Colonic mucosa (tissue), 4 donors: Measurements from ENCODE around the gene TGFBR1. TPM values are rescaled to one million over a fixed set of nuclear protein-coding genes. Genes with fewer than 3 reads are reported as not detected.
A peak's percentile ranks its signal among the peaks of the same experiment; 100 is the strongest.
"Not testable (repeated sequence)": the region's sequence is repeated elsewhere in the genome, so short reads cannot be mapped to it uniquely, and the experiment has no call there.

Experiments
- DNase-seq: peaks from one replicate; pipeline ENCODE4 v3.0.0-alpha.2; 2020
- H3K27ac ChIP-seq: fragments of 200-600 bp; one replicate; pipeline ENCODE4 v1.8.0; 2021
- H3K27me3 ChIP-seq: fragments of 200-600 bp; one replicate; pipeline ENCODE4 v1.8.0; 2021
- H3K36me3 ChIP-seq: fragments of 200-600 bp; one replicate; pipeline ENCODE4 v1.8.0; 2021
- H3K4me1 ChIP-seq: fragments of 200-600 bp; one replicate; pipeline ENCODE4 v1.8.0; 2021; ENCODE audit warnings: mild to moderate bottlenecking
- H3K4me3 ChIP-seq: fragments of 200-600 bp; one replicate; pipeline ENCODE4 v1.8.0; 2021
- H3K9ac ChIP-seq, 2 donors: one replicate each; pipeline ENCODE4 v1.7.0; 2013; ENCODE audit warnings: control low read depth in 2 of 2, low read depth in 2 of 2, low read length in 2 of 2
- H3K9me3 ChIP-seq: fragments of 200-600 bp; one replicate; pipeline ENCODE4 v1.8.0; 2021
- intact Hi-C: fragments of 100-400 bp; cut with DNase I; formaldehyde crosslinking; loops from one replicate; pipeline ENCODE4 v1.14.1; 2022
- total RNA-seq, 2 donors: library from RNA; stranded (reverse); fragmentation: NEBNext Ultra II Directional in 1 of 2; extraction: Animal tissue kit (Norgen Biotek cat#: 25700) in 1 of 2; gene quantifications; one replicate each; pipeline ENCODE4 v1.2.1, GENCODE V29; 2021
- TF ChIP-seq, protein P1 (sequence below): fragments of 200-600 bp; IDR thresholded peaks from one replicate; pipeline ENCODE4 v1.8.0; 2022; ENCODE audit warnings: antibody characterized with exemption, mild to moderate bottlenecking
- donor health status: healthy.
- donor health status: DM: no; HTN: no; CAD: no.
- donor health status: DM: no; HTN: no; CAD: no.

Gene TGFBR1
- total RNA-seq, 2 donors from 2014 or later = 19.0 to 48.7 TPM

DNA sequence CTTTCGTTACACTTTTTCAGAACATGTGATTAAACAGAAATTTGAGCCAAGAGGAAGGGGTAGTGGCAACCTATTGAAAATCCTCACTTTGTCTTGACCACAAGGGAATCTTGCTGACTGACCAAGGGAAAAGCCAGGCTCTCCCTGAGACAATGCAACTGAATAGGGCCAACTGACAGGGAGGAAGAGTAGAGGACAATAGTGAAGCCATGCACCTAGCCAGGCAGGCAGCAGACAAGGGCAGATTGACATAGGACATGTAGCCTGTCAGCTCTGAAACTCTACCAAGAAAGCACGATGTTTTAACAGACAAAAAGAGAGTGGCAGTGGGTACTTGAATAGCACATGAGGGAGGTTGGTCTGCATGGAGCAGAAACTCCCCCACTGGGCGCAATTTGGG lies 8.5 kb upstream of the TGFBR1 start:
- no peak overlapping the region for H3K4me3 ChIP-seq
- no peaks in the 10 kb centered on the region for H3K4me1 ChIP-seq
- no peak overlapping the region for H3K9ac ChIP-seq
- DNase-seq = no peak
- no peaks in the 10 kb centered on the region for H3K36me3 ChIP-seq
- H3K27ac ChIP-seq = no peak overlapping the region
- intact Hi-C loops = no loop called here
- TF ChIP-seq, protein P1, sequence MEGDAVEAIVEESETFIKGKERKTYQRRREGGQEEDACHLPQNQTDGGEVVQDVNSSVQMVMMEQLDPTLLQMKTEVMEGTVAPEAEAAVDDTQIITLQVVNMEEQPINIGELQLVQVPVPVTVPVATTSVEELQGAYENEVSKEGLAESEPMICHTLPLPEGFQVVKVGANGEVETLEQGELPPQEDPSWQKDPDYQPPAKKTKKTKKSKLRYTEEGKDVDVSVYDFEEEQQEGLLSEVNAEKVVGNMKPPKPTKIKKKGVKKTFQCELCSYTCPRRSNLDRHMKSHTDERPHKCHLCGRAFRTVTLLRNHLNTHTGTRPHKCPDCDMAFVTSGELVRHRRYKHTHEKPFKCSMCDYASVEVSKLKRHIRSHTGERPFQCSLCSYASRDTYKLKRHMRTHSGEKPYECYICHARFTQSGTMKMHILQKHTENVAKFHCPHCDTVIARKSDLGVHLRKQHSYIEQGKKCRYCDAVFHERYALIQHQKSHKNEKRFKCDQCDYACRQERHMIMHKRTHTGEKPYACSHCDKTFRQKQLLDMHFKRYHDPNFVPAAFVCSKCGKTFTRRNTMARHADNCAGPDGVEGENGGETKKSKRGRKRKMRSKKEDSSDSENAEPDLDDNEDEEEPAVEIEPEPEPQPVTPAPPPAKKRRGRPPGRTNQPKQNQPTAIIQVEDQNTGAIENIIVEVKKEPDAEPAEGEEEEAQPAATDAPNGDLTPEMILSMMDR = no peak
- no peaks in the 10 kb centered on the region for H3K9me3 ChIP-seq
- no peaks in the 10 kb centered on the region for H3K27me3 ChIP-seq

DNA sequence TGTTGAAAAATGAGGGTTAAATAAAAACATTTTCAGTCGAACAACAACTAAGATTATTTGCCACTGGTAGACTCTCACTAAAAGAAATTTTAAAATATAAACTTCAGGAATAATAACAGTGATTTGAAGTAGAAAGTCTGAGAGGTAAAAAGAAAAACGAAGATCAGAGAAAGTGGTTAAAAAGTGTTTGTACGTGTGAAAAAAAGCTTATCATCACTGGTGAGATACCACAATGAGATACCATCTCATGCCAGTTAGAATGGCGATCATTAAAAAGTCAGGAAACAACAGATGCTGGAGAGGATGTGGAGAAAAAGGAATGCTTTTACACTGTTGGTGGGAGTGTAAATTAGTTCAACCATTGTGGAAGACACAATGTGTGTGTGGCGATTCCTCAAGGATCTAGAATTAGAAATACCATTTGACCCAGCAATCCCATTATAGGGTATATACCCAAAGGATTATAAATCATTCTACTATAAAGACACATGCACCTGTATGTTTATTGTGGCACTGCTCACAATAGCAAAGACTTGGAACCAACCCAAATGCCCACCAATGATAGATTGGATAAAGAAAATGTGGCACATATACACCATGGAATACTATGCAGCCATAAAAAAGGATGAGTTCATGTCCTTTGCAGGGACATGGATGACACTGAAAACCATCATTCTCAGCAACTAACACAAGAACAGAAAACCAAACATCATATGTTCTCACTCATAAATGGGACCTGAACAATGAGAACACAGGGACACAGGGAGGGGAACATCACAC lies 4.9 kb upstream of the TGFBR1 start:
- H3K27ac ChIP-seq, H3K36me3 ChIP-seq, intact Hi-C loops, H3K9me3 ChIP-seq, H3K9ac ChIP-seq, H3K4me1 ChIP-seq, H3K4me3 ChIP-seq, DNase-seq, H3K27me3 ChIP-seq: not testable (repeated sequence)

DNA sequence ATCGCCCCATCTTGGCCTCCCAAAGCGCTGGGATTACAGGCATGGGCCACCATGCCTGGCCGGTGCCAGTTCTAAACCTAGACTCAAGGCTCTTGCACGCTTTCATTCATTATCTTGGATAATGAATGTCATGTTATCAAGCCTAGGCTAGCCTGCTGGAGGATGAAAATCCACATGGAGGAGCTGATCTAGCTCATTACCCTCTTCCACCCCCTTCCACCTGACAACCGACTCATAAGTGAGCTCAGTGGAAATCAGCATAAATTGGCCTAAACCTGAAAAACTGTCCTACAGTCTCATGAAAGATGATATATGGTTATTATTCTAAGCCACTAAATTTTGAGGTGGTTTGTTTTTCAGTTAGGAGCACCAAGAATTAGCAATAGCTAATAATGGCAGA lies 3.6 kb upstream of the TGFBR1 start:
- intact Hi-C loops = no loop called here
- Histone ChIP-seq H3K36me3 (no peaks in the 10 kb centered on the region), H3K27me3 (no peaks in the 10 kb centered on the region), H3K4me1 (no peaks in the 10 kb centered on the region), H3K9ac (no peak overlapping the region), H3K4me3 (no peak overlapping the region), H3K9me3 (no peaks in the 10 kb centered on the region), H3K27ac (no peak overlapping the region)
- TF ChIP-seq, protein P1 = no peak
- no peak for DNase-seq

DNA sequence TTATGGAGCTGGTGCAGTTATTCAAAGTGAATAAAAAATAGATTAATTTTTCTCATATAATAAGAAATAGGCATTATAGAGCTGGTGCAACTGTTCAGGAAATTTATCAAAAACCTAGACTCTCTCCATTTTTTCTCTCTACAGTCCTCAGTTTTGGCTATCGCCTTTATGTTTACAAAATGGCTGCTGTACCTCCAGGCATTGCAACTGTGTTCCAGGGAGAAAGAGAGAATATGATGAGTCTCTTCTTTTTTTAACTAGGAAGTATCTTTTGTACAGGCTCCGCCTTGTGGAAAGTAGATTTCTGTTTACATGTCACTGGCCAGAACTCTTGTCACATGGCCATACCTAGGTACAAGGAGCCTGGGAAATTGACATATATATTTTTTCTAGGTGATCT lies 3.1 kb upstream of the TGFBR1 start:
- no peaks in the 10 kb centered on the region for H3K27me3 ChIP-seq
- no peaks in the 10 kb centered on the region for H3K4me1 ChIP-seq
- intact Hi-C loops = no loop called here
- no peaks in the 10 kb centered on the region for H3K36me3 ChIP-seq
- no peak for DNase-seq
- H3K27ac ChIP-seq = no peak overlapping the region
- no peaks in the 10 kb centered on the region for H3K9me3 ChIP-seq
- TF ChIP-seq, protein P1 = no peak
- no peak overlapping the region for H3K4me3 ChIP-seq
- H3K9ac ChIP-seq = no peak overlapping the region

DNA sequence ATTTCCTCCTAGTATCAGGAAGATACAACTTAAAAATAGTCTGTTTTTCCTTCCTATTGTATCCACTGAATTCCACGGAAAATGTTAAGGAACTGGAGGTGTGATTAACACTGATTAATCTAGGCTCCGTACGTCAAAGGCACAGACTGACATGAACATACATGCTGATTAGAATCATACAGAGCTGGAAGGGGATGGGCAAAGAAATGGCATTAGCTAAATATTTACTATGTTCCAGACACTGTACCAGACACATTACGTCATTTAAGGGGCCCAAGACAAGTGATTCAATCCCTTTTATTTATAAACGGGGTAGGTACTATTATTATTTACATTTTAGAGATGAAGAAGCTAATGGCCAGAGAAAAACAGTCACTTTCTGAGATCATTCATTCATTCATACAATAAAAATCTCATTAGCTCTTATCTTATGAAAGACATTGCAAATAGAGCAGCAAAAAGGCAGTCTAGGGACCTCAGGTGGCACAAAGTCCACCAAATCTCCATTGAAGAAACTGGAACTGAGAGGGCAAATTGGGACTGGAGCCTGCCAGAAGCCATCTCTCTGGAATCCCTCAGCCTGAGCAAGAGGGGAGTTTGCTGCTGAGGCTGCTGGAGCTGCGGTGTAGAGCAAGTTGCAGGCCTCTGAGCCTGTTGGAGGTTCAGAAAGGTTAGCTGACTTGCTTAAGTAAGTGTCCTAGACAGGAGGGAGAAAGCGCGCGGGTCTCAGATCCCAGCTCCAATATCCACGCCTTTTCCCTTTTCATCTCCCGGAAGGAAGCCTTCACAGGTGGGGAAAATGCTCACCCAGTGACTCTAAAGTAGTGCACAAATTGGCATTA lies 1.6 kb upstream of the TGFBR1 start:
- DNase-seq = no peak
- no peaks in the 10 kb centered on the region for H3K4me1 ChIP-seq
- no peaks in the 10 kb centered on the region for H3K36me3 ChIP-seq
- no peaks in the 10 kb centered on the region for H3K9me3 ChIP-seq
- H3K27me3 ChIP-seq = no peaks in the 10 kb centered on the region
- TF ChIP-seq, protein P1 = no peak
- peak overlapping the region; percentile 87 for H3K27ac ChIP-seq
- H3K4me3 ChIP-seq = no peak overlapping the region
- H3K9ac ChIP-seq = peak overlapping the region in 1 of 2 donors; percentile 8
- intact Hi-C loops = no loop called here
